Measurements from ENCODE around the gene SPAG17. TPM values are rescaled to one million over a fixed set of nuclear protein-coding genes. Genes with fewer than 3 reads are reported as not detected.

Gene SPAG17
- polyA plus RNA-seq, 1 of the 3 experiments (the other 2 are of a cell fraction), result not detected

DNA sequence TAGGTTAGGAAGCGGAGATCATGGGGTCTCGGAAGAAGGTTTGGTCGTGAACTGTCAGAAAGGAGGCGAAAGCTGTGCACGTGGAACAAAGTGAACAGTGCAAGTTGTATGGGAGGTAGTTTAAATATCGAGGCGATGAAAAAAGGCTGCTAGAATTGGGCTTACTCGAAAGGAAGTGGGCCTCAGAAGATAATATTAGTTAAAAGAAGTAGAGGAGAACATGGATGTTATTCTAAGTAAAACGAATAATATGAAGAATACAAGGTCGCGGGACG lies 254.9 kb downstream of the SPAG17 start:
- ChIA-PET POLR2A (no interaction called here), CTCF (interaction anchor here (1.1 kb wide), 1 partner anchor 12 kb away, joined by 6 read pairs; no protein-coding TSS in a partner anchor)
- Histone ChIP-seq H3K4me2 (peak overlapping the region; percentile 84), H3K4me1 (ENCODE audit: control insufficient read depth in 1 of 2, insufficient read depth in 2 of 2, low read depth in 1 of 2, low read length in 1 of 2) (peaks cover 14 to 16% of the 10 kb centered on the region in 2 experiments; a peak in 3 of 4 replicates), H3K27ac (ENCODE audit: low read depth in 2 of 2, low read length in 1 of 2) (peak overlapping the region; percentile 65 to 85; a peak in 3 of 4 replicates), H3K9me2 (no peaks in the 10 kb centered on the region), H3K9ac (peak overlapping the region; percentile 75), H2AFZ (ENCODE audit: low read depth) (no peak overlapping the region; the same call in none of the 2 replicates), H3K79me2 (ENCODE audit: insufficient read depth) (peaks cover 91% of the 10 kb centered on the region), H3K4me3 (ENCODE audit: low read depth in 2 of 2, low read length in 1 of 2) (peak overlapping the region; percentile 88 to 100), H3F3A (replicated peaks; ENCODE audit: insufficient read depth) (peaks cover 9% of the 10 kb centered on the region), H3K9me3 (no peaks in the 10 kb centered on the region), H3K27me3 (ENCODE audit: insufficient read depth) (no peaks in the 10 kb centered on the region), H4K20me1 (ENCODE audit: insufficient read depth) (peaks cover 34% of the 10 kb centered on the region), H3K36me3 (replicated peaks in 1 of 2; ENCODE audit: control insufficient read depth in 1 of 2, insufficient read depth in 2 of 2, low read length in 1 of 2) (peaks cover 20% of the 10 kb centered on the region in 2 experiments)
- under 1% methylated on average over 12 of the region's 12 CpGs for WGBS (ENCODE audit: low lambda C conversion rate)
- TF ChIP-seq MXI1 (IDR thresholded peaks at IDR 0.05; ENCODE audit: low read depth, low read length), result peak; percentile 67
- TF ChIP-seq, protein P1, sequence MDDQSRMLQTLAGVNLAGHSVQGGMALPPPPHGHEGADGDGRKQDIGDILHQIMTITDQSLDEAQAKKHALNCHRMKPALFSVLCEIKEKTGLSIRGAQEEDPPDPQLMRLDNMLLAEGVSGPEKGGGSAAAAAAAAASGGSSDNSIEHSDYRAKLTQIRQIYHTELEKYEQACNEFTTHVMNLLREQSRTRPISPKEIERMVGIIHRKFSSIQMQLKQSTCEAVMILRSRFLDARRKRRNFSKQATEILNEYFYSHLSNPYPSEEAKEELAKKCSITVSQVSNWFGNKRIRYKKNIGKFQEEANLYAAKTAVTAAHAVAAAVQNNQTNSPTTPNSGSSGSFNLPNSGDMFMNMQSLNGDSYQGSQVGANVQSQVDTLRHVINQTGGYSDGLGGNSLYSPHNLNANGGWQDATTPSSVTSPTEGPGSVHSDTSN (IDR thresholded peaks at IDR 0.05), result no peak
- TF ChIP-seq ELF1 (IDR thresholded peaks at IDR 0.05), result no peak
- DNase-seq, result no peak

GRCh38 chr1:117929343-117930172 lies 255.5 kb downstream of the SPAG17 start, which contains the start of the genes GDAP2 and WDR3:
TSS of gene GDAP2 (minus strand) at chr1:117929621. CDS start at chr1:117920357, 9,264 bp downstream.
TSS of gene WDR3 (plus strand) at chr1:117929739. CDS start at chr1:117933320, 3,581 bp downstream.
- H3K27me3 ChIP-seq (ENCODE audit: insufficient read depth), result no peaks in the 10 kb centered on the region
- POLR2A ChIA-PET, result interaction anchor here (0.8 to 1.0 kb wide), 3 partner anchors 11 to 34 kb away, joined by 3 to 5 read pairs (median 4); no protein-coding TSS in a partner anchor
- H3K4me3 ChIP-seq (ENCODE audit: low read depth in 2 of 2, low read length in 1 of 2), result peak within 1 kb of the TSS; percentile 88 to 100
- TF ChIP-seq CHD2 (IDR thresholded peaks at IDR 0.05; ENCODE audit: low read length, partially characterized antibody), result peak; percentile 53
- TF ChIP-seq RCOR1 (IDR thresholded peaks at IDR 0.05; ENCODE audit: low read length), result no peak
- peak; percentile 93 for TF ChIP-seq MXI1 (IDR thresholded peaks at IDR 0.05; ENCODE audit: low read depth, low read length)
- peak; percentile 83; the same call in 1 of the 2 replicates for TF ChIP-seq SIN3A (IDR thresholded peaks at IDR 0.05; ENCODE audit: borderline replicate concordance, low read depth, low read length)
- peak; percentile 92 for TF ChIP-seq ELF1 (IDR thresholded peaks at IDR 0.05)
- TF ChIP-seq MAX (IDR thresholded peaks at IDR 0.05; ENCODE audit: low read depth), result peak; percentile 96
- peak; percentile 29; the same call in 1 of the 2 replicates for TF ChIP-seq REST (IDR thresholded peaks at IDR 0.05; ENCODE audit: low read depth, low read length)
- TF ChIP-seq RFX5 (IDR thresholded peaks at IDR 0.05; ENCODE audit: low read length), result no peak
- no peak for TF ChIP-seq TCF12 (IDR thresholded peaks at IDR 0.05)
- no peak for TF ChIP-seq NFIC (IDR thresholded peaks at IDR 0.05; ENCODE audit: borderline replicate concordance)
- no peak for TF ChIP-seq FOXM1 (IDR thresholded peaks at IDR 0.05; ENCODE audit: low read depth)
- TF ChIP-seq POLR2AphosphoS5 (IDR thresholded peaks at IDR 0.05; ENCODE audit: low read depth, low read length), result peak; percentile 92
- no peak for TF ChIP-seq ZBTB33 (IDR thresholded peaks at IDR 0.05; ENCODE audit: borderline replicate concordance, low read depth)
- peak; percentile 93 for TF ChIP-seq GABPA (IDR thresholded peaks at IDR 0.05; ENCODE audit: low read depth)
- no peak for TF ChIP-seq FOXJ3 (CRISPR knock-in tag; IDR thresholded peaks at IDR 0.05)
- peak; percentile 65 for TF ChIP-seq TAF1 (IDR thresholded peaks at IDR 0.05; ENCODE audit: borderline replicate concordance, low read depth, low read length)
- TF ChIP-seq EZH2phosphoT487 (IDR thresholded peaks at IDR 0.05; ENCODE audit: borderline replicate concordance, low read depth), result no peak
- peaks cover 39% of the 10 kb centered on the region for H4K20me1 ChIP-seq (ENCODE audit: insufficient read depth)
- H3K9me2 ChIP-seq, result no peaks in the 10 kb centered on the region
- CTCF ChIA-PET, result interaction anchor here (0.7 to 1.8 kb wide), 5 partner anchors 9 to 133 kb away, joined by 3 to 11 read pairs (median 4); no protein-coding TSS in a partner anchor
- H3F3A ChIP-seq (replicated peaks; ENCODE audit: insufficient read depth), result peaks cover 9% of the 10 kb centered on the region
- H3K79me2 ChIP-seq (ENCODE audit: insufficient read depth), result peaks cover 94% of the 10 kb centered on the region
- WGBS (ENCODE audit: low lambda C conversion rate), result under 1% methylated on average over 23 of the region's 64 CpGs
- peak within 1 kb of the TSS; percentile 84 for H3K4me2 ChIP-seq
- no peaks in the 10 kb centered on the region for H3K9me3 ChIP-seq
- H3K36me3 ChIP-seq (replicated peaks in 1 of 2; ENCODE audit: control insufficient read depth in 1 of 2, insufficient read depth in 2 of 2, low read length in 1 of 2), result peaks cover 15 to 18% of the 10 kb centered on the region in 2 experiments
- H3K9ac ChIP-seq, result peak within 1 kb of the TSS; percentile 75
- H3K4me1 ChIP-seq (ENCODE audit: control insufficient read depth in 1 of 2, insufficient read depth in 2 of 2, low read depth in 1 of 2, low read length in 1 of 2), result peaks cover 14 to 16% of the 10 kb centered on the region in 2 experiments; a peak in 3 of 4 replicates
- H2AFZ ChIP-seq (ENCODE audit: low read depth), result peak within 1 kb of the TSS; percentile 71
- peak; percentile 91 for DNase-seq
- H3K27ac ChIP-seq (ENCODE audit: low read depth in 2 of 2, low read length in 1 of 2), result peak within 1 kb of the TSS; percentile 65 to 85
